Measurements from ENCODE around the gene CEACAM7.

Gene CEACAM7

GRCh38 chr19:41624937-41625336, 63.1 kb downstream of the CEACAM7 start:
- no peaks in the 10 kb centered on the region for H3K79me2 ChIP-seq (ENCODE audit: low read length)
- H3K27me3 ChIP-seq (ENCODE audit: low read depth, low read length): peaks cover 61% of the 10 kb centered on the region
- no peaks in the 10 kb centered on the region for H3K36me3 ChIP-seq (replicated peaks; ENCODE audit: low read depth, low read length)
- no peak overlapping the region for H3K9ac ChIP-seq (ENCODE audit: low read length)
- no peak overlapping the region for H3K4me3 ChIP-seq (ENCODE audit: low read length)
- no peak overlapping the region for H3K4me2 ChIP-seq (ENCODE audit: low read length)
- TF ChIP-seq, protein P1, sequence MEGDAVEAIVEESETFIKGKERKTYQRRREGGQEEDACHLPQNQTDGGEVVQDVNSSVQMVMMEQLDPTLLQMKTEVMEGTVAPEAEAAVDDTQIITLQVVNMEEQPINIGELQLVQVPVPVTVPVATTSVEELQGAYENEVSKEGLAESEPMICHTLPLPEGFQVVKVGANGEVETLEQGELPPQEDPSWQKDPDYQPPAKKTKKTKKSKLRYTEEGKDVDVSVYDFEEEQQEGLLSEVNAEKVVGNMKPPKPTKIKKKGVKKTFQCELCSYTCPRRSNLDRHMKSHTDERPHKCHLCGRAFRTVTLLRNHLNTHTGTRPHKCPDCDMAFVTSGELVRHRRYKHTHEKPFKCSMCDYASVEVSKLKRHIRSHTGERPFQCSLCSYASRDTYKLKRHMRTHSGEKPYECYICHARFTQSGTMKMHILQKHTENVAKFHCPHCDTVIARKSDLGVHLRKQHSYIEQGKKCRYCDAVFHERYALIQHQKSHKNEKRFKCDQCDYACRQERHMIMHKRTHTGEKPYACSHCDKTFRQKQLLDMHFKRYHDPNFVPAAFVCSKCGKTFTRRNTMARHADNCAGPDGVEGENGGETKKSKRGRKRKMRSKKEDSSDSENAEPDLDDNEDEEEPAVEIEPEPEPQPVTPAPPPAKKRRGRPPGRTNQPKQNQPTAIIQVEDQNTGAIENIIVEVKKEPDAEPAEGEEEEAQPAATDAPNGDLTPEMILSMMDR (IDR thresholded peaks at IDR 0.05; ENCODE audit: low read depth, low read length): no peak
- no peak for TF ChIP-seq EZH2phosphoT487 (IDR thresholded peaks at IDR 0.05; ENCODE audit: low read depth)
- H3K9me3 ChIP-seq (ENCODE audit: insufficient read depth, low read length): no peaks in the 10 kb centered on the region
- H3K4me1 ChIP-seq (ENCODE audit: low read length): peaks cover 3% of the 10 kb centered on the region; the same call in 1 of the 2 replicates
- H4K20me1 ChIP-seq (ENCODE audit: insufficient read depth, low read length): no peaks in the 10 kb centered on the region; the same call in 1 of the 2 replicates
- H3K27ac ChIP-seq (ENCODE audit: low read length): no peak overlapping the region
- no peak overlapping the region for H2AFZ ChIP-seq (ENCODE audit: low read depth, low read length)

DNA sequence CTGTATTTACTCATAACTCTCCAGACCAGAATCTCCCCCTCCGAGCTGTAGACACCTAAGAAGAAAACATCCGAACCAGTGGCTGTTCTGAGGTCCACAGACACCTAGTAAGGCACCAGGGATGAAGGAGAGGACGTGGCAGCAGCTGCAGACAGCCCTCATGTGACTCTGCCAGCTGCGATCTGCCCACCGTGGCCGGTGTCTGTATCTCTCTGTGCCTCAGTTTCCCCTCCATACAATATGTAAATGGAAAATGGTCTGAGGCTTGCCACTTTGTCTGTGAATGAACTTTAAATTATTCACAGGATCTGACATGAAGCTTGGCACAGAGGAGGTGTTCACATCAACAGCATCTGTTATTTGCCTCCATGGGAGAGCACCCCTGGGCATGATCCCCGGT, 63.6 kb downstream of the CEACAM7 start:
- peaks cover 3% of the 10 kb centered on the region; the same call in 1 of the 2 replicates for H3K4me1 ChIP-seq (ENCODE audit: low read length)
- TF ChIP-seq, protein P1 (IDR thresholded peaks at IDR 0.05; ENCODE audit: low read depth, low read length): no peak
- TF ChIP-seq EZH2phosphoT487 (IDR thresholded peaks at IDR 0.05; ENCODE audit: low read depth): no peak
- H3K36me3 ChIP-seq (replicated peaks; ENCODE audit: low read depth, low read length): no peaks in the 10 kb centered on the region
- no peaks in the 10 kb centered on the region for H3K9me3 ChIP-seq (ENCODE audit: insufficient read depth, low read length)
- no peak overlapping the region for H3K4me3 ChIP-seq (ENCODE audit: low read length)
- no peak overlapping the region for H3K27ac ChIP-seq (ENCODE audit: low read length)
- H2AFZ ChIP-seq (ENCODE audit: low read depth, low read length): no peak overlapping the region
- H3K79me2 ChIP-seq (ENCODE audit: low read length): no peaks in the 10 kb centered on the region
- H3K9ac ChIP-seq (ENCODE audit: low read length): no peak overlapping the region
- H3K4me2 ChIP-seq (ENCODE audit: low read length): no peak overlapping the region
- H3K27me3 ChIP-seq (ENCODE audit: low read depth, low read length): peaks cover 56% of the 10 kb centered on the region
- no peaks in the 10 kb centered on the region; the same call in 1 of the 2 replicates for H4K20me1 ChIP-seq (ENCODE audit: insufficient read depth, low read length)

GRCh38 chr19:41623360-41623759, 64.7 kb downstream of the CEACAM7 start:
- Histone ChIP-seq H3K36me3 (replicated peaks; ENCODE audit: low read depth, low read length) (no peaks in the 10 kb centered on the region), H3K4me2 (ENCODE audit: low read length) (no peak overlapping the region), H2AFZ (ENCODE audit: low read depth, low read length) (no peak overlapping the region), H3K4me1 (ENCODE audit: low read length) (peaks cover 3% of the 10 kb centered on the region; the same call in 1 of the 2 replicates), H3K9me3 (ENCODE audit: insufficient read depth, low read length) (no peaks in the 10 kb centered on the region), H3K79me2 (ENCODE audit: low read length) (no peaks in the 10 kb centered on the region), H3K4me3 (ENCODE audit: low read length) (no peak overlapping the region), H4K20me1 (ENCODE audit: insufficient read depth, low read length) (no peaks in the 10 kb centered on the region; the same call in 1 of the 2 replicates), H3K27me3 (ENCODE audit: low read depth, low read length) (peaks cover 45% of the 10 kb centered on the region), H3K27ac (ENCODE audit: low read length) (no peak overlapping the region), H3K9ac (ENCODE audit: low read length) (no peak overlapping the region)
- TF ChIP-seq EZH2phosphoT487 (IDR thresholded peaks at IDR 0.05; ENCODE audit: low read depth): no peak
- TF ChIP-seq, protein P1 (IDR thresholded peaks at IDR 0.05; ENCODE audit: low read depth, low read length): no peak
